ENCODE measurements around the gene SUGP2. TPM values are rescaled to one million over a fixed set of nuclear protein-coding genes. Genes with fewer than 3 reads are reported as not detected.

Gene SUGP2
- total and polyA plus RNA-seq, 2 of the 13 experiments (the other 11 are each of a cell fraction or from before 2014, with no cell fraction given), result 40.6 to 57.7 TPM

DNA sequence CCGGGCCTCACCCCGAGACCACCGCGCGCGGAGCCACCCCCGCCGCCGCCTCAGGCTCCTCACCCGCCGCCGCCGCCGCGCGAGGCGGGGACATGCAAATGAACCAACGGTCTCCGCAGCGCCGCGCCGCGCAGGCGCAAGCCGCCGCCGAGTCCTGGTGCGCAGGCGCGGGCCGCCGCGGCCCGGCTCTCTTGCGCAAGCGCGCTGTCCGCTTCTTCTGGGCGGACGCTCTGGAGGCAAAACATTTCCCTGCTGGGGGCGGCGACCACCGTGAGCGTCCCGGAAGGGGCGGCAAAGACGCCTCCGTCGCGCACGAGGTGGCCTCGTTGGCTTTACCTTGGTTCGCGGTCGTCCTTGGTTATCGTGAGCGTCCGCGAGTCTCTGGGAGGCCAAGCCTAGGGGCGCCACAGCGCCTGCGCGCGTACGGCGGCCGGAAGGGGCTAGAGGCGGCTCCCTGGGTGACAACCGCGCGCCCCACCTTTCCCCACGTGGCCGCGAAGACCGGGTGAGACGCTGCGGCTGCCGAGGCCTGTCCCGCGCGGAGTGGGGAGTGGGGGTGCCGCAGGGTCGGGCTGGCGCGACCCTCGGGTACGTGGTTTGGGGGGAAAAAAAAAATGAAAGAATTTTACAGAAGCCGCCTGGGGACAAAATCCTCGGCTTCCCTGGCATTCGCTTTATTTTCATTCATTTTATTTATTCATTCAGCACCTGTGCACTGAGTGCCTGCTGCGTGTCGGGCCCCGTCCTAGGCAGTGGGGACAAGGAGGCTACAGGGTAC lies at the start of gene SUGP2, which contains the start of gene ARMC6 (continued):
- TF ChIP-seq SATB2 (CRISPR knock-in tag; IDR thresholded peaks at IDR 0.05) (peak; percentile 84), SP140L (CRISPR knock-in tag; IDR thresholded peaks at IDR 0.05; ENCODE audit: borderline replicate concordance) (no peak; the same call in 1 of the 2 replicates), ZNF616 (CRISPR knock-in tag; IDR thresholded peaks at IDR 0.05; ENCODE audit: low read depth) (0 out of 2 replicates have a peak, but pooled peaks have one; percentile 85), ZC3H13 (CRISPR knock-in tag; IDR thresholded peaks at IDR 0.05) (peak; percentile 94), FOSL1 (CRISPR knock-in tag; IDR thresholded peaks at IDR 0.05; ENCODE audit: borderline replicate concordance) (no peak; the same call in 1 of the 2 replicates), ISL2 (CRISPR knock-in tag; IDR thresholded peaks at IDR 0.05) (peak; percentile 72), CHD4 (IDR thresholded peaks at IDR 0.05; ENCODE audit: borderline replicate concordance, low read length) (no peak), IRX3 (CRISPR knock-in tag; IDR thresholded peaks at IDR 0.05; ENCODE audit: borderline replicate concordance, low read depth) (peak; percentile 80; the same call in 1 of the 2 replicates), WIZ (CRISPR knock-in tag; IDR thresholded peaks at IDR 0.05) (peak; percentile 83; the same call in 1 of the 2 replicates), ZFAT (CRISPR knock-in tag; conservative IDR thresholded peaks at IDR 0.05) (no peak; the same call in 1 of the 2 replicates), ZBTB20 (CRISPR knock-in tag; IDR thresholded peaks at IDR 0.05; ENCODE audit: borderline replicate concordance, low read depth) (no peak), ZNF713 (CRISPR knock-in tag; IDR thresholded peaks at IDR 0.05) (peak; percentile 76; the same call in 1 of the 2 replicates), NR2C2 (CRISPR knock-in tag; IDR thresholded peaks at IDR 0.05; ENCODE audit: borderline replicate concordance) (0 out of 2 replicates have a peak, but pooled peaks have one; percentile 59), ZNF136 (CRISPR knock-in tag; IDR thresholded peaks at IDR 0.05; ENCODE audit: low read depth) (peak; percentile 98)
- TF ChIP-seq, protein P1, sequence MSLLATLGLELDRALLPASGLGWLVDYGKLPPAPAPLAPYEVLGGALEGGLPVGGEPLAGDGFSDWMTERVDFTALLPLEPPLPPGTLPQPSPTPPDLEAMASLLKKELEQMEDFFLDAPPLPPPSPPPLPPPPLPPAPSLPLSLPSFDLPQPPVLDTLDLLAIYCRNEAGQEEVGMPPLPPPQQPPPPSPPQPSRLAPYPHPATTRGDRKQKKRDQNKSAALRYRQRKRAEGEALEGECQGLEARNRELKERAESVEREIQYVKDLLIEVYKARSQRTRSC (CRISPR knock-in tag; IDR thresholded peaks at IDR 0.05; ENCODE audit: low read depth), result no peak
- TF ChIP-seq, protein P2, sequence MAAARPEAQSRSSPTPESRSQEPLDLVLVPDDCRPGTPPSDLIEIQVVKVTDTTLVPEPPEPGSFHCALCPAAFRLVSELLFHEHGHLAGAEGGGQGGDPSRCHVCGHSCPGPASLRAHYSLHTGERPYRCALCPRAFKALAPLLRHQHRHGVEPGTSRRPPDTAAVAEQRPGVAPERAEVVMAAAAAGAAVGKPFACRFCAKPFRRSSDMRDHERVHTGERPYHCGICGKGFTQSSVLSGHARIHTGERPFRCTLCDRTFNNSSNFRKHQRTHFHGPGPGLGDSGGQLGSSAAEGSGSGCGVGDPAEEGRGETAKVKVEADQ (CRISPR knock-in tag; IDR thresholded peaks at IDR 0.05; ENCODE audit: borderline replicate concordance), result peak; percentile 87
- TF ChIP-seq, protein P3, sequence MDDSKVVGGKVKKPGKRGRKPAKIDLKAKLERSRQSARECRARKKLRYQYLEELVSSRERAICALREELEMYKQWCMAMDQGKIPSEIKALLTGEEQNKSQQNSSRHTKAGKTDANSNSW (CRISPR knock-in tag; IDR thresholded peaks at IDR 0.05; ENCODE audit: borderline replicate concordance), result peak; percentile 97; the same call in 1 of the 2 replicates
- TF ChIP-seq, protein P4, sequence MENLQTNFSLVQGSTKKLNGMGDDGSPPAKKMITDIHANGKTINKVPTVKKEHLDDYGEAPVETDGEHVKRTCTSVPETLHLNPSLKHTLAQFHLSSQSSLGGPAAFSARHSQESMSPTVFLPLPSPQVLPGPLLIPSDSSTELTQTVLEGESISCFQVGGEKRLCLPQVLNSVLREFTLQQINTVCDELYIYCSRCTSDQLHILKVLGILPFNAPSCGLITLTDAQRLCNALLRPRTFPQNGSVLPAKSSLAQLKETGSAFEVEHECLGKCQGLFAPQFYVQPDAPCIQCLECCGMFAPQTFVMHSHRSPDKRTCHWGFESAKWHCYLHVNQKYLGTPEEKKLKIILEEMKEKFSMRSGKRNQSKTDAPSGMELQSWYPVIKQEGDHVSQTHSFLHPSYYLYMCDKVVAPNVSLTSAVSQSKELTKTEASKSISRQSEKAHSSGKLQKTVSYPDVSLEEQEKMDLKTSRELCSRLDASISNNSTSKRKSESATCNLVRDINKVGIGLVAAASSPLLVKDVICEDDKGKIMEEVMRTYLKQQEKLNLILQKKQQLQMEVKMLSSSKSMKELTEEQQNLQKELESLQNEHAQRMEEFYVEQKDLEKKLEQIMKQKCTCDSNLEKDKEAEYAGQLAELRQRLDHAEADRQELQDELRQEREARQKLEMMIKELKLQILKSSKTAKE (CRISPR knock-in tag; IDR thresholded peaks at IDR 0.05; ENCODE audit: borderline replicate concordance), result 0 out of 2 replicates have a peak, but pooled peaks have one; percentile 16
- TF ChIP-seq, protein P5, sequence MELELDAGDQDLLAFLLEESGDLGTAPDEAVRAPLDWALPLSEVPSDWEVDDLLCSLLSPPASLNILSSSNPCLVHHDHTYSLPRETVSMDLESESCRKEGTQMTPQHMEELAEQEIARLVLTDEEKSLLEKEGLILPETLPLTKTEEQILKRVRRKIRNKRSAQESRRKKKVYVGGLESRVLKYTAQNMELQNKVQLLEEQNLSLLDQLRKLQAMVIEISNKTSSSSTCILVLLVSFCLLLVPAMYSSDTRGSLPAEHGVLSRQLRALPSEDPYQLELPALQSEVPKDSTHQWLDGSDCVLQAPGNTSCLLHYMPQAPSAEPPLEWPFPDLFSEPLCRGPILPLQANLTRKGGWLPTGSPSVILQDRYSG (CRISPR knock-in tag; IDR thresholded peaks at IDR 0.05), result 0 out of 2 replicates have a peak, but pooled peaks have one; percentile 58
- TF ChIP-seq, protein P6, sequence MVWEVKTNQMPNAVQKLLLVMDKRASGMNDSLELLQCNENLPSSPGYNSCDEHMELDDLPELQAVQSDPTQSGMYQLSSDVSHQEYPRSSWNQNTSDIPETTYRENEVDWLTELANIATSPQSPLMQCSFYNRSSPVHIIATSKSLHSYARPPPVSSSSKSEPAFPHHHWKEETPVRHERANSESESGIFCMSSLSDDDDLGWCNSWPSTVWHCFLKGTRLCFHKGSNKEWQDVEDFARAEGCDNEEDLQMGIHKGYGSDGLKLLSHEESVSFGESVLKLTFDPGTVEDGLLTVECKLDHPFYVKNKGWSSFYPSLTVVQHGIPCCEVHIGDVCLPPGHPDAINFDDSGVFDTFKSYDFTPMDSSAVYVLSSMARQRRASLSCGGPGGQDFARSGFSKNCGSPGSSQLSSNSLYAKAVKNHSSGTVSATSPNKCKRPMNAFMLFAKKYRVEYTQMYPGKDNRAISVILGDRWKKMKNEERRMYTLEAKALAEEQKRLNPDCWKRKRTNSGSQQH (CRISPR knock-in tag; IDR thresholded peaks at IDR 0.05; ENCODE audit: low read depth), result peak; percentile 95
- TF ChIP-seq, protein P7, sequence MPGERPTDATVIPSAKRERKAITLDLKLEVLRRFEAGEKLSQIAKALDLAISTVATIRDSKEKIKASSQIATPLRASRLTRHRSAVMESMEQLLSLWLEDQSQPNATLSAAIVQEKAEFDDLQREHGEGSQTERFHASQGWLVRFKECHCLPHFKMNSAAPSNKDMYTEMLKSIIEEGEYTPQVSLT (CRISPR knock-in tag; IDR thresholded peaks at IDR 0.05; ENCODE audit: borderline replicate concordance, low read depth), result no peak
